ENCODE results near the gene CNGA4.

- TF ChIP-seq CTCF (conservative IDR thresholded peaks at IDR 0.05; ENCODE audit: low read depth, low read length) (no peak), POLR2A (IDR thresholded peaks at IDR 0.05; ENCODE audit: low read depth, low read length) (no peak), RCOR1 (IDR thresholded peaks at IDR 0.05; ENCODE audit: insufficient replicate concordance, low read length) (no peak)
Observed at GRCh38 chr11:6245536-6245935, 6.6 kb downstream of the CNGA4 start.
